ENCODE data around the gene ERBB2. TPM values are rescaled to one million over a fixed set of nuclear protein-coding genes. Genes with fewer than 3 reads are reported as not detected.
"Not testable (repeated sequence)": the region's sequence is repeated elsewhere in the genome, so short reads cannot be mapped to it uniquely, and the experiment has no call there.

The ERBB2 gene
- total and polyA plus RNA-seq, 9 of the 15 experiments (the other 6 are each of a cell fraction or from before 2014, with no cell fraction given): 0.74 to 5.6 (median 3.3) TPM

GRCh38 chr17:39709998-39710964, 10.4 kb downstream of the ERBB2 start:
- H3K9me3 ChIP-seq (replicated peaks; ENCODE audit: control insufficient read depth, insufficient read depth, low read depth, low read length): no peaks in the 10 kb centered on the region
- H2AFZ ChIP-seq (ENCODE audit: low read depth, low read length): no peak overlapping the region
- H3K4me2 ChIP-seq (ENCODE audit: insufficient read depth, low read length): no peak overlapping the region
- H3K9me1 ChIP-seq (ENCODE audit: control insufficient read depth, insufficient read depth, low read length): no peaks in the 10 kb centered on the region
- no TSS peak for BruUV-seq (replicated peaks)
- peak; percentile 64 for TF ChIP-seq RBM25 (IDR thresholded peaks at IDR 0.05; ENCODE audit: low read depth, low read length, severe bottlenecking)
- TF ChIP-seq NEUROD1 (IDR thresholded peaks at IDR 0.05; ENCODE audit: borderline replicate concordance, low read depth, low read length, partially characterized antibody): no peak
- TF ChIP-seq, protein P1, sequence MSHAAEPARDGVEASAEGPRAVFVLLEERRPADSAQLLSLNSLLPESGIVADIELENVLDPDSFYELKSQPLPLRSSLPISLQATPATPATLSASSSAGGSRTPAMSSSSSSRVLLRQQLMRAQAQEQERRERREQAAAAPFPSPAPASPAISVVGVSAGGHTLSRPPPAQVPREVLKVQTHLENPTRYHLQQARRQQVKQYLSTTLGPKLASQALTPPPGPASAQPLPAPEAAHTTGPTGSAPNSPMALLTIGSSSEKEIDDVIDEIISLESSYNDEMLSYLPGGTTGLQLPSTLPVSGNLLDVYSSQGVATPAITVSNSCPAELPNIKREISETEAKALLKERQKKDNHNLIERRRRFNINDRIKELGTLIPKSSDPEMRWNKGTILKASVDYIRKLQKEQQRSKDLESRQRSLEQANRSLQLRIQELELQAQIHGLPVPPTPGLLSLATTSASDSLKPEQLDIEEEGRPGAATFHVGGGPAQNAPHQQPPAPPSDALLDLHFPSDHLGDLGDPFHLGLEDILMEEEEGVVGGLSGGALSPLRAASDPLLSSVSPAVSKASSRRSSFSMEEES (CRISPR knock-in tag; IDR thresholded peaks at IDR 0.05): peak; percentile 37; the same call in 1 of the 2 replicates
- WGBS (ENCODE audit: insufficient coverage, low coverage, missing lambda C conversion rate): 54% methylated on average over 17 of the region's 20 CpGs
- in situ Hi-C loops (cut with MboI) (no loop called here), intact Hi-C loops (cut with micrococcal nuclease) (no loop called here)
- FAIRE-seq (no peak), ATAC-seq (no peak), DNase-seq (ENCODE audit: extremely low read depth in 1 of 4, low spot score in 3 of 4) (no peak)
- H3K4me3 ChIP-seq: no peak overlapping the region
- POLR2A ChIA-PET: interaction anchor here (1.0 to 1.2 kb wide), 3 partner anchors 10 to 14 kb away, joined by 4 to 5 read pairs (median 5); no protein-coding TSS in a partner anchor
- 0 out of 5 replicates have a peak, but pooled peaks cover 0 to 5% of the 10 kb centered on the region in 2 experiments for H3K27me3 ChIP-seq (ENCODE audit: control insufficient read depth in 2 of 2, insufficient read depth in 2 of 2, low read length in 2 of 2)
- 0 out of 4 replicates have a peak overlapping the region, but pooled peaks of 1 of the 2 experiments have one; percentile 59 for H3K9ac ChIP-seq (ENCODE audit: insufficient read depth in 1 of 2, low read depth in 2 of 2, low read length in 2 of 2)
- H3K79me2 ChIP-seq (ENCODE audit: control insufficient read depth, insufficient read depth, low read length): no peaks in the 10 kb centered on the region
- CTCF ChIA-PET (ENCODE audit: low intra/inter-chr PET ratio): no interaction called here
- H3K27ac ChIP-seq (ENCODE audit: extremely low read depth, low read depth, low read length): no peak overlapping the region
- H3K4me1 ChIP-seq (replicated peaks in 1 of 2; ENCODE audit: control insufficient read depth in 2 of 2, insufficient read depth in 2 of 2, low read length in 2 of 2): peaks cover 0 to 20% of the 10 kb centered on the region in 2 experiments; a peak in 2 of 5 replicates
- H4K20me1 ChIP-seq (replicated peaks; ENCODE audit: control insufficient read depth, insufficient read depth, low read length): no peaks in the 10 kb centered on the region; the same call in 1 of the 2 replicates
- H3K36me3 ChIP-seq (ENCODE audit: control insufficient read depth, insufficient read depth, low read length): no peaks in the 10 kb centered on the region

- H3K27ac ChIP-seq (ENCODE audit: extremely low read depth, low read depth, low read length): not testable (repeated sequence)
- POLR2A ChIA-PET: interaction anchor here (0.5 to 1.2 kb wide), 4 partner anchors 9 to 22 kb away, joined by 3 to 5 read pairs (median 4); no protein-coding TSS in a partner anchor
Measured at GRCh38 chr17:39711071-39711470, 11.2 kb downstream of the ERBB2 start.

More at GRCh38 chr17:39711071-39711470, 11.2 kb downstream of the ERBB2 start:
- H3K4me3 ChIP-seq; H2AFZ ChIP-seq (ENCODE audit: low read depth, low read length); in situ Hi-C loops (cut with MboI); H3K4me2 ChIP-seq (ENCODE audit: insufficient read depth, low read length); H3K9me3 ChIP-seq (replicated peaks; ENCODE audit: control insufficient read depth, insufficient read depth, low read depth, low read length); ATAC-seq; H4K20me1 ChIP-seq (replicated peaks; ENCODE audit: control insufficient read depth, insufficient read depth, low read length); CTCF ChIA-PET (ENCODE audit: low intra/inter-chr PET ratio); H3K9me1 ChIP-seq (ENCODE audit: control insufficient read depth, insufficient read depth, low read length); H3K79me2 ChIP-seq (ENCODE audit: control insufficient read depth, insufficient read depth, low read length); H3K9ac ChIP-seq (ENCODE audit: insufficient read depth in 1 of 2, low read depth in 2 of 2, low read length in 2 of 2); DNase-seq (ENCODE audit: extremely low read depth in 1 of 4, low spot score in 3 of 4); FAIRE-seq; H3K27me3 ChIP-seq (ENCODE audit: control insufficient read depth in 2 of 2, insufficient read depth in 2 of 2, low read length in 2 of 2); intact Hi-C loops (cut with micrococcal nuclease); H3K36me3 ChIP-seq (ENCODE audit: control insufficient read depth, insufficient read depth, low read length); BruUV-seq (replicated peaks): not testable (repeated sequence)
- peaks cover 0 to 18% of the 10 kb centered on the region in 2 experiments; a peak in 2 of 5 replicates for H3K4me1 ChIP-seq (replicated peaks in 1 of 2; ENCODE audit: control insufficient read depth in 2 of 2, insufficient read depth in 2 of 2, low read length in 2 of 2)
- WGBS (ENCODE audit: insufficient coverage, low coverage, missing lambda C conversion rate): 35% methylated on average over 11 of the region's 11 CpGs
